RWPE1 (cell line): ENCODE measurements around the gene VPREB1.
A peak's percentile ranks its signal among the peaks of the same experiment; 100 is the strongest.

Experiments
- CTCF ChIA-PET: fragments of 350-600 bp; sonication (Branson Sonifier 250); formaldehyde crosslinking; extraction: SDS; loops from one replicate; lab custom pipeline; 2021; lab: Yijun Ruan, JAX
- POLR2A ChIA-PET: fragments of 400-600 bp; formaldehyde crosslinking; extraction: SDS; loops from one replicate; lab custom pipeline; 2020; ENCODE audit warnings: antibody characterized with exemption; ENCODE audit not compliant: low non-redundant PET; lab: Yijun Ruan, JAX
- DNase-seq: peaks from one replicate; pipeline ENCODE4 v3.0.0; 2012; ENCODE audit warnings: low spot score
- H3K27ac ChIP-seq: fragments of 450-650 bp; 2 replicates; pipeline ENCODE4 v1.5.1; 2017
- CTCF ChIP-seq: fragments of 450-650 bp; conservative IDR thresholded peaks from 2 replicates; pipeline ENCODE4 v1.5.1; 2017; ENCODE audit warnings: low read depth, mild to moderate bottlenecking

VPREB1 gene

GRCh38 chr22:22244316-22245250 is at the start of gene VPREB1:
Gene VPREB1 (plus strand): TSS chr22:22244786. CDS start chr22:22244814, 28 bp downstream.
- no peak for TF ChIP-seq CTCF
- DNase-seq = no peak
- POLR2A ChIA-PET = no interaction called here
- no peak within 1 kb of the TSS for H3K27ac ChIP-seq
- CTCF ChIA-PET = no interaction called here

- ChIA-PET POLR2A (no interaction called here), CTCF (interaction anchor here (1.0 to 1.2 kb wide), 2 partner anchors 84 to 136 kb away, joined by 3 to 6 read pairs; no protein-coding TSS in a partner anchor)
- DNase-seq = no peak
- no peak for TF ChIP-seq CTCF
- H3K27ac ChIP-seq = no peak overlapping the region
Observed at GRCh38 chr22:22194931-22195264, 49.7 kb upstream of the VPREB1 start.

- peak; percentile 74 for DNase-seq
- TF ChIP-seq CTCF = peak; percentile 86
- H3K27ac ChIP-seq = no peak overlapping the region
- CTCF ChIA-PET = interaction anchor here (0.5 to 1.2 kb wide), 9 partner anchors 9 to 373 kb away, joined by 3 to 6 read pairs (median 3); no protein-coding TSS in a partner anchor
- POLR2A ChIA-PET = no interaction called here
Observed at GRCh38 chr22:22195265-22196017, 49.1 kb upstream of the VPREB1 start.

- POLR2A ChIA-PET = no interaction called here
- TF ChIP-seq CTCF = no peak
- CTCF ChIA-PET = interaction anchor here (0.5 to 1.2 kb wide), 9 partner anchors 8 to 373 kb away, joined by 3 to 6 read pairs (median 3); no protein-coding TSS in a partner anchor
- H3K27ac ChIP-seq = no peak overlapping the region
- no peak for DNase-seq
Observed at GRCh38 chr22:22196018-22196533, 48.5 kb upstream of the VPREB1 start.

GRCh38 chr22:22196833-22197477 is 47.6 kb upstream of the VPREB1 start:
- CTCF ChIA-PET = interaction anchor here (0.6 kb wide), 1 partner anchor 815 kb away, joined by 3 read pairs; no protein-coding TSS in a partner anchor
- H3K27ac ChIP-seq = no peak overlapping the region
- DNase-seq = no peak
- TF ChIP-seq CTCF = no peak
- POLR2A ChIA-PET = no interaction called here

- H3K27ac ChIP-seq = no peak overlapping the region
- ChIA-PET POLR2A (no interaction called here), CTCF (interaction anchor here (0.7 kb wide), 1 partner anchor 87 kb away, joined by 3 read pairs; no protein-coding TSS in a partner anchor)
- no peak for TF ChIP-seq CTCF
- no peak for DNase-seq
Observed at GRCh38 chr22:22197993-22198402, 46.6 kb upstream of the VPREB1 start.
